ENCODE measurements around the gene TOX2. TPM values are rescaled to one million over a fixed set of nuclear protein-coding genes. Genes with fewer than 3 reads are reported as not detected.

Gene TOX2
- total and polyA plus RNA-seq, 2 donors: 14.5 to 75.8 TPM

DNA sequence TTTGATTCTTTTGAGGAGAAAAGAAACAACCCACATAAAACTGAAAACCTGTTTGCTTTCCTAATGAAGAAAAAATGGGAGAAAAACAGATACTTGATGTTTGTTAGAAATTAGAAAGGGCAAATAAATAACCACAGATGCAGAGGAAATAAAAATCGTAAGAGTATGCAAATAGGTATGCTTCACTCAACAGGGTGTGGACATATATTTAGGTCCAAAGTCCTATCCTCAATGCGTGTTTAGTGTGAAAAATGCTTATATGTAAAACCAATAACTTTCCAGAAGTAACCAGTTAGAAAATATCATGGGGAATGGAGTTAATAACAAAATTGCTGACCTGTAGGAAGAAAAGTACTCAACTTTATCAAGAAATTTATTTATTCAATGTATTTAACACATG is 135.7 kb downstream of the TOX2 start:
- Histone ChIP-seq H3K4me1 (ENCODE audit: control insufficient read depth in 2 of 2, insufficient read depth in 2 of 2, low read length in 2 of 2) (no peaks in the 10 kb centered on the region), H3K27ac (ENCODE audit: low read depth in 1 of 2, low read length in 1 of 2) (no peak overlapping the region), H3K9me3 (ENCODE audit: control insufficient read depth in 2 of 2, insufficient read depth in 1 of 2, low read length in 1 of 2) (no peaks in the 10 kb centered on the region), H3K27me3 (ENCODE audit: control insufficient read depth in 2 of 2, insufficient read depth in 1 of 2, low read length in 1 of 2) (no peaks in the 10 kb centered on the region), H3K36me3 (ENCODE audit: control insufficient read depth in 2 of 2, insufficient read depth in 2 of 2, low read length in 1 of 2) (peaks cover 17 to 34% of the 10 kb centered on the region in 2 donors), H3K4me3 (ENCODE audit: low read length in 2 of 2) (no peak overlapping the region)
- DNase-seq (ENCODE audit: low read depth in 6 of 9, low spot score in 9 of 9): no peak
- 78% methylated on average over 2 of the region's 2 CpGs for WGBS

DNA sequence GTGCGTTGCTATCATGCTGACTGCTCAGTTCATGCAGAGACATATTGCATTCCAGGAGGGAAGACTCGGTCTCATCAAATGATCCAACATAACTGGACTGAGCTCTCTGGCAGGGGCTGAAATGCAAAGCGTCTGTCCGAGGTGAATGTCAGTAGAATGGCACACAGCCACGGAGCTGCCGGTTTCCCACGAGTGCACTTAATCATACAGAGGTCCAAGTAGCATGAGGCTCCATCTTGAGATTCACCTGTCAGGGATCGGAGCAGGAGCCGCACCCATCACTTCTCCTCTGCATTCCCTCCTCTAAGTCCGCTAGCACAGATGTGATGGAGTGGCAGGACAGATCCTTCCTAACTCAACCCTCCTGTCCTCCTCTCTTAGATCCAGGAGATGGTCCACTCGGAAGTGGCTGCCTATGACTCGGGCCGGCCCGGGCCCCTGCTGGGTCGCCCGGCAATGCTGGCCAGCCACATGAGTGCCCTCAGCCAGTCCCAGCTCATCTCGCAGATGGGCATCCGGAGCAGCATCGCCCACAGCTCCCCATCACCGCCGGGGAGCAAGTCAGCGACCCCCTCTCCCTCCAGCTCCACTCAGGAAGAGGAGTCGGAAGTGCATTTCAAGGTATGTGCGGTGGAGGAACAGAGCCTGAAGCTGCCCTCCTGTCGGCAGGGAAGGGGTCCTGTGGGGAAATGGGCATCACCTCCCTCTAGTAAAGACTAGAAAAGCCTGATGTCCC is 136.4 kb downstream of the TOX2 start:
- no peak overlapping the region for H3K4me3 ChIP-seq (ENCODE audit: low read length in 2 of 2)
- 95% methylated on average over 25 of the region's 25 CpGs for WGBS
- DNase-seq (ENCODE audit: low read depth in 6 of 9, low spot score in 9 of 9): no peak
- H3K9me3 ChIP-seq (ENCODE audit: control insufficient read depth in 2 of 2, insufficient read depth in 1 of 2, low read length in 1 of 2): no peaks in the 10 kb centered on the region
- no peaks in the 10 kb centered on the region for H3K4me1 ChIP-seq (ENCODE audit: control insufficient read depth in 2 of 2, insufficient read depth in 2 of 2, low read length in 2 of 2)
- peaks cover 21 to 42% of the 10 kb centered on the region in 2 donors for H3K36me3 ChIP-seq (ENCODE audit: control insufficient read depth in 2 of 2, insufficient read depth in 2 of 2, low read length in 1 of 2)
- H3K27me3 ChIP-seq (ENCODE audit: control insufficient read depth in 2 of 2, insufficient read depth in 1 of 2, low read length in 1 of 2): no peaks in the 10 kb centered on the region
- H3K27ac ChIP-seq (ENCODE audit: low read depth in 1 of 2, low read length in 1 of 2): no peak overlapping the region

DNA sequence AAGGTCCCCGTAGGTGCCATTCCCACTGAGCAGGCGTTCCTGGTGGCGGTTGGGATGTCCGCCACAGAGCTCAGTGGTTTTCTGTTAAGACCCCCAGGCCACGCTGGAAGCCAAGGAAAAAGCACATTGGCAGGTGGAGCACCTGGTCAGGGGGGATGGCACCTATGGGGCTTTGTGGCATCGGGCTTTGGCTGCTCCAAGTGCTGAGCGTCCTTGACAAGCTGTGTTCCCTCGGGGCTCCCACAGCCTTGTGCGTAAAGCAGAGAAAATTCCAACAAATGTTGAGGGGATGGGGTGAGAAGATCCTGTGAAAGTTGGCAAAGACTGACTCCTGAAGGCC is 137.0 kb downstream of the TOX2 start:
- WGBS: 96% methylated on average over 9 of the region's 9 CpGs
- H3K27ac ChIP-seq (ENCODE audit: low read depth in 1 of 2, low read length in 1 of 2): no peak overlapping the region
- H3K36me3 ChIP-seq (ENCODE audit: control insufficient read depth in 2 of 2, insufficient read depth in 2 of 2, low read length in 1 of 2): peaks cover 24 to 43% of the 10 kb centered on the region in 2 donors
- no peak overlapping the region for H3K4me3 ChIP-seq (ENCODE audit: low read length in 2 of 2)
- H3K4me1 ChIP-seq (ENCODE audit: control insufficient read depth in 2 of 2, insufficient read depth in 2 of 2, low read length in 2 of 2): no peaks in the 10 kb centered on the region
- H3K9me3 ChIP-seq (ENCODE audit: control insufficient read depth in 2 of 2, insufficient read depth in 1 of 2, low read length in 1 of 2): no peaks in the 10 kb centered on the region
- no peaks in the 10 kb centered on the region for H3K27me3 ChIP-seq (ENCODE audit: control insufficient read depth in 2 of 2, insufficient read depth in 1 of 2, low read length in 1 of 2)
- no peak for DNase-seq (ENCODE audit: low read depth in 6 of 9, low spot score in 9 of 9)

DNA sequence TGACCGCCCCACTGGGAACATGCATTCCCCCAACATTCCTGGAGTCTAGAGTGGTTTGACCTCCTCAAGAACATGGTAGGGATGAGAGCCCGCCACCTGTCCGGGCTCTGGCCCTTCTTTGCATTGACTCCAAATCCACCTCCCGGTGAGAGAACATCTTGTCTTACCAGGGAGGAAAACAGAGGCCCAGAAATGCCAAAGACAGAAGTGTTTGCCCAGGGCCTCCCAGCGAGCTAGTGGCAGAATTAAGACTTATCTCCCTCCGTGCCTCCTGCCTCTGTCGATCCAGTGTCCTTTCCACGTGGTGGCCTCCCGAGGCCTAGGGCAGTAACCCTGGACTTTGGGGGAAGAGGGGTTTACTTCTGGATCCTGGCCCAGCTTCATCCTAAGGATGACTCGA is 137.5 kb downstream of the TOX2 start:
- no peak overlapping the region for H3K4me3 ChIP-seq (ENCODE audit: low read length in 2 of 2)
- H3K9me3 ChIP-seq (ENCODE audit: control insufficient read depth in 2 of 2, insufficient read depth in 1 of 2, low read length in 1 of 2): no peaks in the 10 kb centered on the region
- no peaks in the 10 kb centered on the region for H3K27me3 ChIP-seq (ENCODE audit: control insufficient read depth in 2 of 2, insufficient read depth in 1 of 2, low read length in 1 of 2)
- DNase-seq (ENCODE audit: low read depth in 6 of 9, low spot score in 9 of 9): no peak
- WGBS: 94% methylated on average over 10 of the region's 10 CpGs
- peaks cover 24 to 43% of the 10 kb centered on the region in 2 donors for H3K36me3 ChIP-seq (ENCODE audit: control insufficient read depth in 2 of 2, insufficient read depth in 2 of 2, low read length in 1 of 2)
- H3K27ac ChIP-seq (ENCODE audit: low read depth in 1 of 2, low read length in 1 of 2): no peak overlapping the region
- H3K4me1 ChIP-seq (ENCODE audit: control insufficient read depth in 2 of 2, insufficient read depth in 2 of 2, low read length in 2 of 2): no peaks in the 10 kb centered on the region

DNA sequence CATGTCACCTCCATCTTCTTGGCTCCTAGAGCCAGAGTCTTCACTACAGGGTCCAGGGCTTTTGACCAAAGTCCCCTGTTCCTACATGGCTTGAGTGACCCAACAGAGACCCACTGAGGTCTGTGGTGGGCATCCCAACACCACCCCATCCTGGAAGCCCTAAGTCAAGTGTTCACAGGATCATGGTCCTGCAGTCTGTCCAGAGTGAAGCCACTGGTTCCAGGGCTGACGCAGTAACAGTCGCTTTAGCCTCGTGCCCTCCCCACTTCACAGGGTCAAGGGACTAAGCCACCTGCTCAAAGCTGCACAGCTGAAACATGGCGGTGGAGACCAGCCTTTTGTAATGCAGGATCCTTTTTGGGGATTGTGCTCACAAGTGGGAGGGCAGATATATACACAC is 138.4 kb downstream of the TOX2 start:
- H3K9me3 ChIP-seq (ENCODE audit: control insufficient read depth in 2 of 2, insufficient read depth in 1 of 2, low read length in 1 of 2): peaks cover 0 to 6% of the 10 kb centered on the region in 2 donors
- no peak overlapping the region for H3K4me3 ChIP-seq (ENCODE audit: low read length in 2 of 2)
- H3K4me1 ChIP-seq (ENCODE audit: control insufficient read depth in 2 of 2, insufficient read depth in 2 of 2, low read length in 2 of 2): peaks cover 0 to 3% of the 10 kb centered on the region in 2 donors
- 96% methylated on average over 4 of the region's 4 CpGs for WGBS
- no peaks in the 10 kb centered on the region for H3K27me3 ChIP-seq (ENCODE audit: control insufficient read depth in 2 of 2, insufficient read depth in 1 of 2, low read length in 1 of 2)
- H3K36me3 ChIP-seq (ENCODE audit: control insufficient read depth in 2 of 2, insufficient read depth in 2 of 2, low read length in 1 of 2): peaks cover 28 to 47% of the 10 kb centered on the region in 2 donors
- DNase-seq (ENCODE audit: low read depth in 6 of 9, low spot score in 9 of 9): no peak
- H3K27ac ChIP-seq (ENCODE audit: low read depth in 1 of 2, low read length in 1 of 2): no peak overlapping the region

DNA sequence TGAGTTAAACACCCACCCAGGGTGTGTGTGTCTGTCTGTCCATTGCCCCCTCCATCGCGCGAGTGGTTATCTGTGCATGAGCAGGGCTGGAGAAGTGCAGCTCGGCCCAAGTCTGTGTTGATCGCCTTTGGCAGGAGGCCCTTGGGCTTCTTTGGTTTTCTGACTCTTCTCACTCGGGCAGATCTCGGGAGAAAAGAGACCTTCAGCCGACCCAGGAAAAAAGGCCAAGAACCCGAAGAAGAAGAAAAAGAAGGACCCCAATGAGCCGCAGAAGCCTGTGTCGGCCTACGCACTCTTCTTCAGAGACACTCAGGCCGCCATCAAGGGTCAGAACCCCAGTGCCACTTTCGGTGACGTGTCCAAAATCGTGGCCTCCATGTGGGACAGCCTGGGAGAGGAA is 139.5 kb downstream of the TOX2 start:
- Histone ChIP-seq H3K4me1 (ENCODE audit: control insufficient read depth in 2 of 2, insufficient read depth in 2 of 2, low read length in 2 of 2) (peaks cover 0 to 6% of the 10 kb centered on the region in 2 donors), H3K36me3 (ENCODE audit: control insufficient read depth in 2 of 2, insufficient read depth in 2 of 2, low read length in 1 of 2) (peaks cover 32 to 50% of the 10 kb centered on the region in 2 donors), H3K27ac (ENCODE audit: low read depth in 1 of 2, low read length in 1 of 2) (no peak overlapping the region), H3K4me3 (ENCODE audit: low read length in 2 of 2) (no peak overlapping the region), H3K27me3 (ENCODE audit: control insufficient read depth in 2 of 2, insufficient read depth in 1 of 2, low read length in 1 of 2) (no peaks in the 10 kb centered on the region), H3K9me3 (ENCODE audit: control insufficient read depth in 2 of 2, insufficient read depth in 1 of 2, low read length in 1 of 2) (peaks cover 0 to 12% of the 10 kb centered on the region in 2 donors)
- DNase-seq (ENCODE audit: low read depth in 6 of 9, low spot score in 9 of 9): no peak
- WGBS: 96% methylated on average over 16 of the region's 16 CpGs

DNA sequence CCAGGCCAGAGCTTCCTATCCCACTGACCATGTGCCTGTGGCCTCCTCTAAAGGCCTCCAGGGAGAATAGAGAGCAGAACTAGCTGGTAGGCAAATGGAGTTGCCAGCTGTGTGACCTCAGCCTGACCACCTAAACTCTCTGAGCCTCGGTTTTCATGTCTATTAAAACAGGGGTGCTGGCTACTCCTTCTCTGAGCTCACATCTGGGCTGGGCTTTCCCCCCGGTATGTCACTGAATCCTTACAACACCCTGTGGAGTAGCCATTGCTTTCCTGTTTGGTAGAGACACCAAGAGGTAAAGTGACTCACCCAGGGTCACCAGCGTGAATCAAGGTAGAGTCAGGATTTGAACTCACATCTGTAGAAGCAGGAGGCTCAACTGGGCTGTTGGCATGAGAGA is 140.2 kb downstream of the TOX2 start:
- no peak overlapping the region for H3K4me3 ChIP-seq (ENCODE audit: low read length in 2 of 2)
- no peaks in the 10 kb centered on the region for H3K27me3 ChIP-seq (ENCODE audit: control insufficient read depth in 2 of 2, insufficient read depth in 1 of 2, low read length in 1 of 2)
- peaks cover 32 to 50% of the 10 kb centered on the region in 2 donors for H3K36me3 ChIP-seq (ENCODE audit: control insufficient read depth in 2 of 2, insufficient read depth in 2 of 2, low read length in 1 of 2)
- H3K9me3 ChIP-seq (ENCODE audit: control insufficient read depth in 2 of 2, insufficient read depth in 1 of 2, low read length in 1 of 2): peaks cover 0 to 12% of the 10 kb centered on the region in 2 donors
- 97% methylated on average over 3 of the region's 3 CpGs for WGBS
- H3K4me1 ChIP-seq (ENCODE audit: control insufficient read depth in 2 of 2, insufficient read depth in 2 of 2, low read length in 2 of 2): peaks cover 0 to 6% of the 10 kb centered on the region in 2 donors
- no peak overlapping the region for H3K27ac ChIP-seq (ENCODE audit: low read depth in 1 of 2, low read length in 1 of 2)
- no peak for DNase-seq (ENCODE audit: low read depth in 6 of 9, low spot score in 9 of 9)

DNA sequence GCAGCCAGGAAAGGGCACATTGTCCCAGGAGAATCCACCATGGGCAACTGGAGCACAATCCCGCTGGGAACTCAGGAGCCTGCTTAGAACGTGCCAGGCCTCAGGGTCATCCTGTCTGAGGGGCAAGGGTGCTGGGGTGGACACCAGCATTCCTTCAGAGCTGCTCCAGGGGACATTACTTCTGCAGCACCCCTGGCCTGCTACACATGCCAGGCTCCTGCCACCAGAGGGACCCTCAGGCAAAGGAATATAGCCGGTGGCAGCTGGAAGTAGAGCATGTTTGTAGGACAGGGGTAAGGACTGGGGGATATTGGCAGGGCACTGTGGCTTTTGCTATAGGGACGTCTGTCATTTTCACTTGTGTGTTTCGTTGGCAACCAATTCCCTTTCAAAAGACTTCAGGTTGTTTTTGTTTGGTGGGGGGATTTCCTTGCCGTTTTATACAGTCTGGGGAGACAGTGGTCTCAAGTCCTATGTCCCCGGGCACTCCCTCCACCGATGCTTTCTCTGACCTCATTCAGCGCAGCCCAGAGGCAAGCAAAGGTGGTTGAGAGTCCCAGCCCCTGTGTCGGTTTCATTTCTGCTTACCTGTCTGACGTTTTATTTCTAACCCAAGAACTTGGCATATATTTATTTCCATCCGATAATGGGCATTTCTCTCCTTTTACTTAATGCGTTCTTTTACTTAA is 141.5 kb downstream of the TOX2 start:
- H3K4me3 ChIP-seq (ENCODE audit: low read length in 2 of 2): no peak overlapping the region
- peaks cover 0 to 6% of the 10 kb centered on the region in 2 donors for H3K4me1 ChIP-seq (ENCODE audit: control insufficient read depth in 2 of 2, insufficient read depth in 2 of 2, low read length in 2 of 2)
- peaks cover 0 to 12% of the 10 kb centered on the region in 2 donors for H3K9me3 ChIP-seq (ENCODE audit: control insufficient read depth in 2 of 2, insufficient read depth in 1 of 2, low read length in 1 of 2)
- H3K27me3 ChIP-seq (ENCODE audit: control insufficient read depth in 2 of 2, insufficient read depth in 1 of 2, low read length in 1 of 2): no peaks in the 10 kb centered on the region
- peak in 5 of 9 donors; percentile 43 to 80 (median 65) for DNase-seq (ENCODE audit: low read depth in 6 of 9, low spot score in 9 of 9)
- H3K27ac ChIP-seq (ENCODE audit: low read depth in 1 of 2, low read length in 1 of 2): peak overlapping the region in 1 of 2 donors; percentile 8
- peaks cover 27 to 50% of the 10 kb centered on the region in 2 donors for H3K36me3 ChIP-seq (ENCODE audit: control insufficient read depth in 2 of 2, insufficient read depth in 2 of 2, low read length in 1 of 2)
- WGBS: 68% methylated on average over 13 of the region's 13 CpGs
